HG03135 (cell line): ENCODE results near the gene DGCR2.
"Not testable (repeated sequence)": the region's sequence is repeated elsewhere in the genome, so short reads cannot be mapped to it uniquely, and the experiment has no call there.

Source experiments
- ATAC-seq: cut with Tn5 transposase; IDR thresholded peaks from one replicate; pipeline ENCODE4 v1.9.1; 2021; ENCODE audit warnings: mild to moderate bottlenecking, moderate library complexity; ENCODE audit not compliant: unreplicated experiment

DGCR2 gene, protein sequence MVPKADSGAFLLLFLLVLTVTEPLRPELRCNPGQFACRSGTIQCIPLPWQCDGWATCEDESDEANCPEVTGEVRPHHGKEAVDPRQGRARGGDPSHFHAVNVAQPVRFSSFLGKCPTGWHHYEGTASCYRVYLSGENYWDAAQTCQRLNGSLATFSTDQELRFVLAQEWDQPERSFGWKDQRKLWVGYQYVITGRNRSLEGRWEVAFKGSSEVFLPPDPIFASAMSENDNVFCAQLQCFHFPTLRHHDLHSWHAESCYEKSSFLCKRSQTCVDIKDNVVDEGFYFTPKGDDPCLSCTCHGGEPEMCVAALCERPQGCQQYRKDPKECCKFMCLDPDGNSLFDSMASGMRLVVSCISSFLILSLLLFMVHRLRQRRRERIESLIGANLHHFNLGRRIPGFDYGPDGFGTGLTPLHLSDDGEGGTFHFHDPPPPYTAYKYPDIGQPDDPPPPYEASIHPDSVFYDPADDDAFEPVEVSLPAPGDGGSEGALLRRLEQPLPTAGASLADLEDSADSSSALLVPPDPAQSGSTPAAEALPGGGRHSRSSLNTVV

GRCh38 chr22:19122143-19122751 lies at the start of gene DGCR2:
Gene DGCR2, minus strand, starts transcription at chr22:19122412. Its CDS starts 206 bp downstream, at chr22:19122206.
- peak; percentile 74 for ATAC-seq

DNA sequence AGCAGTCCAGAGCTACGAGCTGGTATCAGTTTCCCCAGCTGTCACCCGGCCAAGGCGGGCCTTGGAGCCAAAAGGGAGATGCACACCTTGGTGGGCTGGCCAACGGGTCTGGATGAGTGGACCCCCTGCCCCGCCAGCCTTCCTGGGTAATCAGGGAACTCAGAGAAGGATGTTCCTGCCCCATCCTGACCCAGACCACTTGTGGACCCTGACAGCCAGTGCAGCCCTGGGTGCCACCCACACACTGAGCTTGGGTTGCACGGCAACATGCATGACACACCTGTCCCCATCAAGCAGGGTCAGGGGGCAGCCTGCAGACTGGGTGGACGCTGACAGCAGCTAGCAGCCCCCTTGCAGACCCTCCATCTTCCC lies 47.7 kb upstream of the DGCR2 start:
- no peak for ATAC-seq

- ATAC-seq: no peak
Measured at GRCh38 chr22:19169002-19169946, 47.1 kb upstream of the DGCR2 start.

DNA sequence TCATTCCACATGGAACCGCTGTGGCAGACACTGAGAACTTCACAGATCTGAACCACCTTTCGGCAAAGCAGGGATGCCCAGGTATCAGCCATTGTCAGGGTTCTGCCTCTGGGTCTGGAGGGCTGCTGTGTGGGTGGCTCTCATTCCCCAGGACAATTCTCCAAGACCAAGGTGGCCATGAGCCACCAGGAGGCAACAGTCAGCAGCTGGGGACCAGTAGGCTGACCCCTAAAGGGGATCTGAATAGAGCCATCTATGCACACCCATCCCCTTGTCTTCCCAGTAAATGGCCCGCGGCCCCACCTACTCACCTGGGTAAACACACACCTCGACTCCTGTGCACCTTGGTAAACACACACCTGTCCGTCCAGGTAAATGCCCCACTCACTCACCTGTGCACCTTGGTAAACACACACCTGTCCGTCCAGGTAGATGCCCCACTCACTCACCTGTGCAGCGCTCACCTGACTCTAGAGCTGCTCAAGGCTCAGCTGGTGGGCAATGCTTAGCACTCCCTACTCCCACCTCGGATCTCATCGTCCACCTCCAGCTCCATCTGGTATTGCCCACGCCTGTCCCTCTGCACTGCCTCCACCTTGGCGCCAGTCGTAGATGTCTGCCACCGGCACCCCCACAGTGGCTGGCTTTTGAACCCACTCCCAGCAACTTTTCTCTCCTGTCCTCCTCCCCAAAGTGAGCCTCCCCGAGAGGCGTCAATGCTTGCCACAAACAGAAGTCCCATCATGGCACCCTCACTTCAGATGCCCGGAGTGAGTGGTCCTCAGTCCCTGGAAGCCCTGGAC lies 46.1 kb upstream of the DGCR2 start:
- ATAC-seq: no peak

GRCh38 chr22:19167106-19167869 lies 45.1 kb upstream of the DGCR2 start:
- ATAC-seq: no peak

- ATAC-seq: no peak
Measured at GRCh38 chr22:19166421-19166820, 44.2 kb upstream of the DGCR2 start.

DNA sequence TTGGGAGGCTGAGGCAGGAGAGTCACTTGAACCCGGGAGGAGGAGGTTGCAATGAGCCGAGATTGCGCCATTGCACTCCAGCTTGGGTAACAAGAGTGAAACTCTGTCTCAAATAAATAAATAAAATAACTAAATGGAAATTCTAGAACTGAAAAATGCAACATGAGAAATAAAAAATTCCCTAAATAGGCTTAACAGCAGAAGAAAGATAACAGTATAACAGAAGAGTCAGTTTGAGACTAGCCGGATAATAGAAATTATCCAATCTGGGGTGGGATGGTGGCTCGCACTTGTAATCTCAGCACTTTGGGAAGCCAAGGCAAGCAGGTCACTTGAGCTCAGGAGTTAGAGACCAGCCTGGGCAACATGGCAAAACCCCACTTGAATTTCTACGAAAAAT lies 42.2 kb upstream of the DGCR2 start:
- ATAC-seq: no peak

DNA sequence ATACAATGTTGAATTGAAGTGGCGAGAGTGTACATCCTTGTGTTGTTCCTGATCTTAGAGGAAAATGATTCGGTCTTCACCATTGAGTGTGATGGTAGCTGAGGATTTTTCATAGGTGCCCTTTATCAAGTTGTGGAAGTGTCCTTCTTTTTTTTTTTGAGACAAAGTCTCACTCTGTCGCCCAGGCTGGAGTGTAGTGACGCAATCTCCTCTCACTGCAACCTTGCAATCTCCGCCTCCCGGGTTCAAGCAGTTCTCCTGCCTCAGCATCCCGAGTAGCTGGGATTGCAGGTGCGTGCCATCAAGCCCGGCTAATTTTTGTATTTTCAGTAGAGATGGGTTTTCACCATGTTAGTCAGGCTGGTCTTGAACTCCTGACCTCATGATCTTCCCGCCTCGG lies 36.4 kb upstream of the DGCR2 start:
- ATAC-seq: not testable (repeated sequence)

- ATAC-seq: not testable (repeated sequence)
Measured at GRCh38 chr22:19156109-19156508, 33.9 kb upstream of the DGCR2 start.

DNA sequence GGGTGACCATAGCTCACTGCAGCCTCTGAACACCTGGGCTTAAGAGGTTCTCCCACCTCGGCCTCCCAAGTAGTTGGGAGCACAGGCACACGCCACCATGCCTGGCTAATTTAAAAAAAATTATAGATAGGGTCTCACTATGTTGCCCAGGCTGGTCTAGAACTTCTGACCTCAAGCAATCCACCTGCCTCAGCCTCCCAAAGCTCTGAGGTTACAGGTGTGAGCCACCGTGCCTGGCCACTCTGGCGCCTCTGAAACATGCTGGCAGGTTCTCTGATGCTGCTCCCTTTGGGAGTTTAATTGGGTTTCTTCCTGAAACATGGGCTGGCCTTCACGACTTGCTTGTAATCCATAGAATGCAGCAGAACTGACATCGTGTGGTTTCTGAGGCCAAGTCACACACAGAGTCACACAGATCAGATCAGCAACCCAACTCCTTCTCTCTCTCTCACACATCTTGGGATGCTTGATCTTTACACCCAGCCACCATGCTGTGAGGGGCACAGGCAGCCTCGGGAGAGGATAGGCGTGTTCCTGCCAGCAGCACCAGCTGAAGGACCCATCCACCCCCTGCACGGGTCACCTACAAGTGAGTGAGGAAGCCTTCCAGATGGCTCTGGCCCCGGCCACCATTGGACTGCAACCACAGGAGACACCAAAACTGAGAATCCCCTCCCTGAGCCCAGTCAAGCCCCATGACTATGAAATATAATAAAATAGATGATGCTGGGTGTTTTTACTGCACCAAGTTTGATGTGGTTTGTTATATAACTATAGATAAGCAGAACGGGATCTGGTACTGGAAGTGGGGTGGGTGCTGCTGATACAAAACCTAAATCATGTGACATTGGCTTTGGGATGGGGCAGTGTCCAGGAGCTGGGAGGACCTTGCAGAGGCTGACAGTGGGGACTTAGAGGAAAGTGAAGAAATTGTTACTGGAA lies 31.0 kb upstream of the DGCR2 start:
- no peak for ATAC-seq

DNA sequence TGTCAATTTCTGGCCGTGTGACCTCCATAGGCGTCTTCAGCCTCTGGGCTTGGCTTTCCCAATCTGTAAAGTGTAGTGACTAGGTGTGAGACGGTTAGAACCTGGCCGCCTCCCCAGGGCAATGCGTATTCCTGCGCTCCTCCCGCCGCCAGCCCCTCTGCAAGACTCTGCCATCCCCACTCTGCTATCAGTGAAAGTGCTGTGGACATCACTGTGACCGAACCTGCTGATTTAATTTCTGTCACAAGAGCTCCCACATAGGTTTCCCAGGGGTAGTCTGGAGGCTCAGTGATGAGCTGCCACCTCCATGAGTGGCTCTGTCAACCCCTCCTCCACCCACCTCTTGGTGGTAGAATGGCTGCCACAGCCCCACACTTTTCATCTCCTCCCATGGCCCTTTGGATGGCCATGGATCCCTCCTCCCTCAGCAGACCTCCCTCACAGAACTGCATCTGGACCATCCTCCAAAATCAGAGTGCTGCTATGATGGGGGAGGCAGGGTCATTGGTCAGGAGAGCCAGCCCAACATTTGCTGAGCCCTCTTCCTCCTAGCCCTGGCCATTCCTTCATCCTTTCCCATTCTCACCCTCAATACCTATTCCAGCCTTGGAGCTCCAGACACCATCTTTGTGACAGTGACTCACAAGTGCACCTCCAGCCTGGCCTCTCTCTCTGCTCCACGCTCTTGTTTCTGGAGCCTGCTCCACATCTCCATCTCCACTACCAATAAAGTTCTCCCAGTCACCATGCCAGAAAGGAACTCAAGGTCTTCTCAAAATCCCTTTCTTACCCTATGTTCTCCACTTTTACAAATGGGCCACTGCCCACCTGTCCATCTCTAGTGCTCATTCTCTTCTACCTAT lies 29.3 kb upstream of the DGCR2 start:
- ATAC-seq: no peak

DNA sequence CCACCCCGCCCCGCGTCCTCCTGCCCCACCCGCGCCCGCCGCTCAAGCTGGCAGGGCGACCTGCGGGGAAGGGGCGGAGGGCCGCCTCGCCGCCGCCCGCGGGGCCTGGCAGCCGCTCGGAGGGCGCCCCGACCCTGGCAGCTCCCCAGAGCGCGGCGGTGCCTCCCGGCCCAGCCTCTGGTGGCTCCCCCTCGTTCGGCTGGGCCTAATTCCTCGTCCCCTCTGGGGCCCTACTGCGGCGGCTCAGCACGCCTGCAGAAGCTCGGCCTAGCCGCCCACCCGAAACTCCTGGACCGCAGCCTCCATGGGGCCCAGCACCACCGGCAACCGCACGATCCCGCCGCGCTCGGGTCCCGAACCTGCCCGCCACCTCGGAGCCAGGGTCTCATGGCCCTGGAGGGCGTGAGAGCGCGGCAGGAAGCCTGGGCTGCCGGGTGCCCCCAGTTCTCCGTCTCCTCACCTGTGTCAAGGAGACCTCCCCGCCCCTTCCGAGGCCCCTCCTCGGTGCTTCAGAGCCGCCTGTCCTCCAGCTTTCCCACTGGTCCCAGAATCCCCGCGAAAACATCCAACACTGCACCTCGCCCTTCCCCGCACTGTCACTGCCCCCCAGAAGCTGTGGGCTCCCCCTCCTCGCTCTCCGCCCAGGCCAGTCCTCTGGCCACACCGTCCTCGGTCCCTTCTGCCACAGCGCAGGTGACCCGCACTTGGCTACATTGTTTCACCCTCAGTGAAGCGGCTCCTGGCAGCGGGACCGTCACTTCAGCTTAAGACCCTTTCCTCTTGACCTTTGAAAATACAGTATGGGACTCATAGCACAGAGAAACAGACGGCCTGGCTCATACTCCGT lies 28.5 kb upstream of the DGCR2 start:
- no peak for ATAC-seq

DNA sequence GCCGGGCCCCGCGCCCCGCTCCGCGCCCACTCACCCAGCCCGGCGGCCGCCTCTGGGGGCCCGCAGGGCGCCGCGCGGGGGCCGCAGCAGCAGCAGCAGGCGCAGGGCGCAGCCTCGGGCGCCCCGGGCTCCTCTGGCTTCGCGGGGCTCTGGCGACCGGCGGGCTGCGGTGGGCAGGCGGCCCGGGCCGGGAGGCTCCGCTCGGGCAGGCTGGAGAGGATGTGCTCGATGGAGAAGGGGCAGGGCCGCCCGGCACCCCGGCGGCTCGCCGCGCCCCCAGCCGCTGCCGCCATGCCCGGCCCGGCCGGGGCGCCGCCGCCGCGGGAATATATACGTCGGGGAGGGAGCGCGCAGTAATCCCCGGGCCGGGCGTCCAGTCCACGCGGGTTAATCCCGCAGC lies 27.8 kb upstream of the DGCR2 start, which contains the start of gene GSC2:
Gene GSC2, minus strand, starts transcription at position 302 of the 400 bp plus-strand sequence. Its CDS starts 9 bp downstream, at position 293.
- ATAC-seq: no peak

GRCh38 chr22:19149047-19149883 lies 27.1 kb upstream of the DGCR2 start:
- ATAC-seq: no peak

GRCh38 chr22:19148417-19149046 lies 26.3 kb upstream of the DGCR2 start:
- ATAC-seq: no peak
